Panc1 (cell line): ENCODE measurements around the gene HLTF. TPM values are rescaled to one million over a fixed set of nuclear protein-coding genes. Genes with fewer than 3 reads are reported as not detected.

ENCODE experiments used
- ATAC-seq: fragments of 200-7000 bp; cut with Tn5 transposase; 2 replicates; pipeline ENCODE4 v1.9.1; 2020; ENCODE audit warnings: mild to moderate bottlenecking, moderate library complexity
- BruUV-seq: library from RNA; stranded (reverse); fragments of 400-500 nt; replicated peaks from 2 replicates; lab custom pipeline; 2021; lab: Mats Ljungman, UMichigan
- CTCF ChIA-PET: fragments of 300-600 bp; sonication (Branson Sonifier 250); formaldehyde crosslinking; loops from one replicate; lab custom pipeline; 2022; ENCODE audit warnings: antibody characterized with exemption; lab: Charles Lee
- POLR2A ChIA-PET: fragments of 300-600 bp; sonication (Branson Sonifier 250); formaldehyde crosslinking; loops from one replicate; lab custom pipeline; 2022; ENCODE audit warnings: antibody characterized with exemption; lab: Charles Lee
- DNase-seq: peaks from one replicate; pipeline ENCODE4 v3.0.0-alpha.2; 2010; ENCODE audit warnings: low read depth, low spot score
- H3K27ac ChIP-seq: 2 replicates; pipeline ENCODE4 v1.5.1; 2011; ENCODE audit warnings: mild to moderate bottlenecking, low read length, inconsistent platforms
- H3K27me3 ChIP-seq: fragments of 200-500 bp; sonication (Bioruptor generic); 2 replicates; pipeline ENCODE4 v1.6.0; 2014; ENCODE audit warnings: low read length, inconsistent platforms; ENCODE audit not compliant: control insufficient read depth, insufficient read depth
- H3K36me3 ChIP-seq: fragments of 200-500 bp; sonication (Bioruptor generic); 2 replicates; pipeline ENCODE4 v1.5.1; 2014; ENCODE audit warnings: inconsistent platforms, mild to moderate bottlenecking, low read length, moderate library complexity; ENCODE audit not compliant: control insufficient read depth, insufficient read depth
- H3K4me1 ChIP-seq: 2 replicates; pipeline ENCODE4 v1.5.1; 2011; ENCODE audit warnings: inconsistent platforms, mild to moderate bottlenecking, low read length, moderate library complexity; ENCODE audit not compliant: control insufficient read depth, insufficient read depth
- H3K4me3 ChIP-seq, 2 experiments: 2 replicates each; pipeline ENCODE4 v1.5.1; 2011 to 2012; ENCODE audit warnings: low read depth in 2 of 2, low read length in 2 of 2, mild to moderate bottlenecking in 2 of 2, inconsistent platforms in 1 of 2, moderate library complexity in 1 of 2
- H3K9me3 ChIP-seq: fragments of 200-500 bp; sonication (Bioruptor generic); 2 replicates; pipeline ENCODE4 v1.5.1; 2014; ENCODE audit warnings: low read depth, mild to moderate bottlenecking, inconsistent platforms, low read length, moderate library complexity; ENCODE audit not compliant: control insufficient read depth, insufficient read depth
- CTCF ChIP-seq: fragments of 450-650 bp; IDR thresholded peaks from 2 replicates; pipeline ENCODE4 v1.5.1; 2017; ENCODE audit warnings: mild to moderate bottlenecking
- POLR2AphosphoS5 ChIP-seq: IDR thresholded peaks from 2 replicates; pipeline ENCODE4 v1.6.1; 2012; ENCODE audit warnings: mild to moderate bottlenecking, low read depth, low read length, moderate library complexity
- REST ChIP-seq, 2 experiments: IDR thresholded peaks; 2 replicates each; pipeline ENCODE4 v1.6.1; 2011 to 2012; ENCODE audit warnings: low read depth in 2 of 2, control low read depth in 1 of 2, low read length in 1 of 2, mild to moderate bottlenecking in 1 of 2, moderate library complexity in 1 of 2; ENCODE audit not compliant: insufficient read depth in 1 of 2
- SIN3A ChIP-seq: IDR thresholded peaks from 2 replicates; pipeline ENCODE4 v1.6.1; 2012; ENCODE audit warnings: low read depth, mild to moderate bottlenecking, low read length, moderate library complexity, borderline replicate concordance; ENCODE audit not compliant: insufficient read depth
- TCF7L2 ChIP-seq: IDR thresholded peaks from 2 replicates; pipeline ENCODE4 v1.6.1; 2011; ENCODE audit warnings: mild to moderate bottlenecking, low read depth, low read length, inconsistent platforms
- in situ Hi-C: cut with HindIII; loops from 2 replicates; pipeline ENCODE4 v1.10.0; 2016; ENCODE audit warnings: low sequenced_read_pairs, low pct_unique_long_range_greater_than_20kb
- intact Hi-C: fragments of 100-400 bp; cut with micrococcal nuclease; formaldehyde crosslinking; loops from one replicate; pipeline ENCODE4 v1.10.0; 2022; ENCODE audit not compliant: unreplicated experiment
- total RNA-seq: library from RNA; stranded (reverse); gene quantifications from one replicate; pipeline ENCODE4 v1.2.1, GENCODE V29; 2021; ENCODE audit not compliant: unreplicated experiment

HLTF gene
- total RNA-seq, 1 experiment from 2014 or later = 106 TPM

GRCh38 chr3:148998297-148998696, 88.0 kb downstream of the HLTF start:
- intact Hi-C loops = no loop called here
- H3K36me3 ChIP-seq = peaks cover 36% of the 10 kb centered on the region
- DNase-seq (no peak), ATAC-seq (no peak)
- ChIA-PET CTCF (no interaction called here), POLR2A (interaction anchor here (0.6 kb wide), 1 partner anchor 28 kb away, joined by 7 read pairs; no protein-coding TSS in a partner anchor)
- no TSS peak for BruUV-seq
- H3K4me1 ChIP-seq = no peaks in the 10 kb centered on the region; the same call in 1 of the 2 replicates
- no peaks in the 10 kb centered on the region for H3K27me3 ChIP-seq
- no peak overlapping the region for H3K4me3 ChIP-seq
- no peak overlapping the region for H3K27ac ChIP-seq
- TF ChIP-seq SIN3A (no peak), TCF7L2 (no peak), CTCF (no peak), REST (IDR thresholded peaks at IDR 0.05; ENCODE audit: insufficient read depth in 1 of 2, low read depth in 2 of 2, low read length in 1 of 2) (no peak), POLR2AphosphoS5 (no peak)
- in situ Hi-C loops = no loop called here
- no peaks in the 10 kb centered on the region for H3K9me3 ChIP-seq

- intact Hi-C loops (no loop called here), in situ Hi-C loops (no loop called here)
- Histone ChIP-seq H3K27ac (no peak overlapping the region), H3K4me3 (no peak overlapping the region), H3K27me3 (no peaks in the 10 kb centered on the region), H3K9me3 (no peaks in the 10 kb centered on the region), H3K4me1 (peaks cover 4% of the 10 kb centered on the region), H3K36me3 (peaks cover 36% of the 10 kb centered on the region)
- TF ChIP-seq POLR2AphosphoS5 (no peak), REST (IDR thresholded peaks at IDR 0.05; ENCODE audit: insufficient read depth in 1 of 2, low read depth in 2 of 2, low read length in 1 of 2) (no peak), CTCF (no peak)
- DNase-seq = no peak
- BruUV-seq = no TSS peak
- ChIA-PET CTCF (no interaction called here), POLR2A (no interaction called here)
- no peak for ATAC-seq
Measured at GRCh38 chr3:148997623-148998022, 88.7 kb downstream of the HLTF start.
